Activated T-helper 1 cell treated with anti-CD3 and anti-CD28 coated beads, Interleukin-12 subunit alpha, Interleukin-12 subunit beta, Interleukin-2, Interleukin-4 antibody, amounts not matched to agents 30 ng/mL and 10 ng/mL and 1 ng/mL, durations not matched to agents 14 hours and 24 hours and 36 hours (primary cell): Measurements from ENCODE around the gene TIAM2. TPM values are rescaled to one million over a fixed set of nuclear protein-coding genes. Genes with fewer than 3 reads are reported as not detected.
A peak's percentile ranks its signal among the peaks of the same experiment; 100 is the strongest.
"Not testable (repeated sequence)": the region's sequence is repeated elsewhere in the genome, so short reads cannot be mapped to it uniquely, and the experiment has no call there.

Experiments used
- DNase-seq: peaks from one replicate; pipeline ENCODE4 v3.0.0; 2021; ENCODE audit warnings: low spot score
- H3K27ac Mint-ChIP-seq: one replicate; pipeline ENCODE4 v1.8.0; 2021; ENCODE audit warnings: mild to moderate bottlenecking, mixed read lengths
- H3K27me3 Mint-ChIP-seq: one replicate; pipeline ENCODE4 v1.8.0; 2022; ENCODE audit warnings: mild to moderate bottlenecking, moderate library complexity, mixed read lengths; ENCODE audit not compliant: insufficient read depth
- H3K36me3 Mint-ChIP-seq: one replicate; pipeline ENCODE4 v1.8.0; 2021; ENCODE audit warnings: low read depth, mixed read lengths
- H3K4me1 Mint-ChIP-seq: one replicate; pipeline ENCODE4 v1.8.0; 2021; ENCODE audit warnings: low read depth, mixed read lengths
- H3K4me3 Mint-ChIP-seq: one replicate; pipeline ENCODE4 v1.8.0; 2021; ENCODE audit warnings: mild to moderate bottlenecking, moderate library complexity, mixed read lengths
- H3K9me3 Mint-ChIP-seq: one replicate; pipeline ENCODE4 v1.8.0; 2021; ENCODE audit warnings: mixed read lengths
- intact Hi-C: fragments of 100-400 bp; cut with micrococcal nuclease; formaldehyde crosslinking; loops from one replicate; pipeline ENCODE4 v1.15.1; 2024
- total RNA-seq: library from RNA; stranded (reverse); gene quantifications from 2 replicates; pipeline ENCODE4 v1.2.3, GENCODE V29; 2022

TIAM2 gene
- total RNA-seq, 1 donor from 2014 or later, result 95.6 TPM

GRCh38 chr6:155185041-155185440 lies 189.9 kb downstream of the TIAM2 start:
- H3K27ac Mint-ChIP-seq, result peak overlapping the region; percentile 74
- H3K27me3 Mint-ChIP-seq, H3K9me3 Mint-ChIP-seq, DNase-seq, H3K4me3 Mint-ChIP-seq: not testable (repeated sequence)
- intact Hi-C loops, result loop anchor here (1.0 to 5.0 kb wide), 3 partner anchors 8 to 453 kb away; partner anchors contain the start of gene SCAF8
- H3K4me1 Mint-ChIP-seq, result peaks cover 55% of the 10 kb centered on the region
- peaks cover 43% of the 10 kb centered on the region for H3K36me3 Mint-ChIP-seq

GRCh38 chr6:155185544-155185943 lies 190.4 kb downstream of the TIAM2 start:
- H3K27me3 Mint-ChIP-seq, result no peaks in the 10 kb centered on the region
- H3K36me3 Mint-ChIP-seq, result peaks cover 47% of the 10 kb centered on the region
- no peaks in the 10 kb centered on the region for H3K9me3 Mint-ChIP-seq
- intact Hi-C loops, result loop anchor here (1.0 to 5.0 kb wide), 3 partner anchors 8 to 453 kb away; partner anchors contain the start of gene SCAF8
- no peak for DNase-seq
- peak overlapping the region; percentile 98 for H3K27ac Mint-ChIP-seq
- H3K4me3 Mint-ChIP-seq, result peak overlapping the region; percentile 72
- H3K4me1 Mint-ChIP-seq, result peaks cover 60% of the 10 kb centered on the region

DNA sequence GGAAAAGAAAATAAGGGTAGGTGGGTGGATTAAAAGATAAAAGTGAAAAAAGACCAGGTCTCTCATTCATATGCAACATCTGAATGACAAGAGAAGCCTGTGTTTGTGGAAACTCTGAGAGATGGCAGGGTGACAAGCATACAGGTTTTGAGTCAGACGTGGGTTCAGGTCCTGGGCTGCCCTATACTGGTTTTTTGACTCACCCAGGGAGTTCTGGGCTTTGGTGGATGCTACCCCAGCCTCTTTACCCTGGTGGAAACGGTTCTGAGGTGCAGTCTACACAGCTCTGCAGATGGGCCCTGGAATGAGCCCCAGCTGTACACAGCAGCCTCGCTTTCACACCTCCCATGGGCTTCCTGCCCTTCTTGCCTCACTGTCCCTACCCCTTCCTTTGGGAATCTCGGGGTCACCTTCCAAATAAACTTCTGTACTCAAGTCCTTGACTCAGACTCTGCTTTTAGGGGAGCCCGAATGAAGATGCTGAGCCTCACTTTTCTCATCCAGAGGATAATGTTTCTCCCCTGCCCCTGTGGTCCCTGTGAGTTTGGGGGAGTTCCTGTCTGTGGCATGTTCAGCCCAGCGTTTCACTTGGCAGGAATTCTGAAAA lies 191.0 kb downstream of the TIAM2 start:
- DNase-seq, result peak; percentile 40
- Mint-ChIP-seq H3K36me3 (peaks cover 49% of the 10 kb centered on the region), H3K4me1 (peaks cover 66% of the 10 kb centered on the region), H3K4me3 (peak overlapping the region; percentile 72), H3K27ac (peak overlapping the region; percentile 98), H3K27me3 (no peaks in the 10 kb centered on the region), H3K9me3 (no peaks in the 10 kb centered on the region)
- intact Hi-C loops, result loop anchor here (1.0 to 5.0 kb wide), 8 partner anchors 15 to 580 kb away; partner anchors contain the start of genes SCAF8 and TFB1M

DNA sequence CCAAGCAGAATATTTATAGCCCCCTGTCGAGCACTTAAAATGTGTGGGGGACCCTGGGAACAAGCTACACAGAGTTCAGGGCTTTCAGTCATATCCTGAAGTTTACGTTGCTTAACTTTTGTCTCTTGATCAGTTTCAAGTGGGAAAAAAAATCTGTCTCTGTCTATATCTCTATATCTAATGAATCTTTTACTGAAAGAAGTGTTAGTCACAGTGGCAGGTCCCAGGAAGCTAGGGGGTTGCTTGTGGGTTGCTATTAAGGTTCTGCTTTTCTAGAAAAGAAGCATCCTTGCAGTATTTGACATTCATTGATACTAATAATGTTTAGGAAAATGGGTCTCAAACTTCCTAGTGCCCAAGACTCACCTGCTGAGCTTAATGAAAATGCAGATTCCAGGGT lies 192.0 kb downstream of the TIAM2 start:
- Mint-ChIP-seq H3K9me3 (no peaks in the 10 kb centered on the region), H3K4me3 (peak overlapping the region; percentile 8), H3K27me3 (no peaks in the 10 kb centered on the region), H3K27ac (peak overlapping the region; percentile 83), H3K4me1 (peaks cover 57% of the 10 kb centered on the region), H3K36me3 (peaks cover 46% of the 10 kb centered on the region)
- intact Hi-C loops, result loop anchor here (2.0 to 5.0 kb wide), 2 partner anchors 62 to 455 kb away; partner anchors contain the start of gene SCAF8
- DNase-seq, result no peak

DNA sequence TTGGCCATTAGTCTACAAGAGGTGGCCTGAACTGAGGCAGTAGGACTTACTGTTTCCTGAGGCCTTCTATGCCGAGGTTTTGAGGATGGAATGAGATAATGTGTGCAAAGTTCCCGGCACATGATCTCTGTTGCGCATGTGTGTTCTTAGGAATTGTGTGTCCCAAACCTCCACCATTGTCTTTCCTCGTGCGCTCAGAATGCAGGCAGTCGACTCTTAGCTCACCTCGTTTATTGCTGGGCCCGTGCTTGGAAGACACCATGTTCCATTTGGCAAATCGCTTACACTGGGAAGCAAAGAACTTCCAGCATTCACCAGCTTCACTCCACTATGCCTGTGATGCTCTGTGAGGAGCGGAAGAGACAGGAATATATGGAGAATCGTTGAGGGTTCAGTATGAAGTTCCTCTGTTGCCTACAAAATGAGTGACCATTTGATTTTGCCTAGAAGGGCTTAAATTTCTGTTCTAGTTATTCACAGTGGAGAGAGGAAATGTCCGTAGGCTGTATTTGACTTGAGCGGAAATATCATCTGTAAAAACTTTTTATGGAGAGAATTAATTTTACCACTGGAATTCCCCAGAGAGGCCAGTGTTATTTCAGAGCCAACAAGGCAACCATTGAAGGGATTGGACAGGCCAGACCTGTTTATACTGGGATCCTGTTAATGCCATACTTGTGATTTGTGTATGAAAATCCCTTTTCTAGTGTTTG lies 193.0 kb downstream of the TIAM2 start:
- H3K27me3 Mint-ChIP-seq, result no peaks in the 10 kb centered on the region
- no peak for DNase-seq
- H3K4me1 Mint-ChIP-seq, result peaks cover 51% of the 10 kb centered on the region
- peaks cover 38% of the 10 kb centered on the region for H3K36me3 Mint-ChIP-seq
- intact Hi-C loops, result loop anchor here (2.0 to 5.0 kb wide), 2 partner anchors 61 to 456 kb away; partner anchors contain the start of gene SCAF8
- no peak overlapping the region for H3K4me3 Mint-ChIP-seq
- H3K9me3 Mint-ChIP-seq, result no peaks in the 10 kb centered on the region
- H3K27ac Mint-ChIP-seq, result peak overlapping the region; percentile 86

- Mint-ChIP-seq H3K27me3 (no peaks in the 10 kb centered on the region), H3K27ac (peak overlapping the region; percentile 86), H3K4me1 (peaks cover 51% of the 10 kb centered on the region), H3K4me3 (peak overlapping the region; percentile 52), H3K9me3 (no peaks in the 10 kb centered on the region), H3K36me3 (peaks cover 36% of the 10 kb centered on the region)
- DNase-seq, result no peak
- intact Hi-C loops, result loop anchor here (5.0 kb wide), 1 partner anchor 457 kb away; the partner anchor contains the start of gene SCAF8
Measured at GRCh38 chr6:155188707-155189496, 193.8 kb downstream of the TIAM2 start.

DNA sequence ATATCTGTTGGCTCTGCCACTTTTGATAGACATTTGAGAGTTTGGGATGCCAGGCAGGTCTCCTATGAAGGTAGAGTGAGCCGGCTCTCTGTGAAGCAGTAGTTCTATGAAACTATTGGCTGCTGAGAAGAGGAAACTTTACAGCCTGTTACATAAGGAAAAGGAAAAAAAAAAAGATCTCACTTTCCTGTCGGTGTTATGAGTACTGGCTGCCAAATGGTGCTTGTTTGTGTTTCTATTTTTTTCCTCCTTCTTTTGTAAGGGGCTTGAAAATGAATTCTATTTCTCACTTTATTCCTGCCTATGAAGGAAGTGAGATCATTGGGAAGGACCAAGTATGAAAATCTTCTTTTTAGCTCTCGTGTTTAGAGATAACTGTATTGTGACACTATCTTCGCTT lies 195.6 kb downstream of the TIAM2 start:
- peaks cover 40% of the 10 kb centered on the region for H3K36me3 Mint-ChIP-seq
- intact Hi-C loops, result no loop called here
- no peak overlapping the region for H3K4me3 Mint-ChIP-seq
- peaks cover 48% of the 10 kb centered on the region for H3K4me1 Mint-ChIP-seq
- no peaks in the 10 kb centered on the region for H3K27me3 Mint-ChIP-seq
- DNase-seq, result no peak
- peak overlapping the region; percentile 62 for H3K27ac Mint-ChIP-seq
- peaks cover 1% of the 10 kb centered on the region for H3K9me3 Mint-ChIP-seq

GRCh38 chr6:155193526-155193925 lies 198.4 kb downstream of the TIAM2 start:
- Mint-ChIP-seq H3K9me3 (peaks cover 24% of the 10 kb centered on the region), H3K27me3 (no peaks in the 10 kb centered on the region), H3K4me1 (peaks cover 27% of the 10 kb centered on the region), H3K27ac (no peak overlapping the region), H3K4me3 (no peak overlapping the region), H3K36me3 (peaks cover 50% of the 10 kb centered on the region)
- DNase-seq, result no peak
- intact Hi-C loops, result no loop called here

DNA sequence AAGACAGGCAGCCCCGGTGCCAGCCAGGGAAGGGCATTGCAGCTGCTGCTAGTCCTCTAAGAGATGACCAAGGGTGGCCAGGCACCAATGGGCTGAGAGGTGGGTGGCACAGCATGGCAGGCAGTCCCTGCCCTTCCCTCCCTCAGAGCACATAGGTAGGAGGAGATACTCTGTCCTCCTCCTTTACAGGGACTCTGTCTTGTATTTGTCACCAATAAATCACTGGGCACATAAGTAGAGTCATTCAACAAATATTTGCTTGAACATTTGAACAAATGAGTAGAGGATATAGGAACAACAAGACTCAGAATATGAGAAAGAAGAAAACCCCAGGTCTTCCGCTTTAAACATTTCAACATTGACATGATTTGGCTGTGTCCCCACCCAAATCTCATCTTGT lies 199.3 kb downstream of the TIAM2 start:
- no peak for DNase-seq
- Mint-ChIP-seq H3K9me3 (peaks cover 24% of the 10 kb centered on the region), H3K27me3 (no peaks in the 10 kb centered on the region), H3K36me3 (peaks cover 43% of the 10 kb centered on the region), H3K4me1 (peaks cover 18% of the 10 kb centered on the region), H3K27ac (no peak overlapping the region), H3K4me3 (no peak overlapping the region)
- intact Hi-C loops, result no loop called here

- Mint-ChIP-seq H3K27me3 (no peaks in the 10 kb centered on the region), H3K36me3 (peaks cover 35% of the 10 kb centered on the region), H3K4me3 (no peak overlapping the region), H3K4me1 (peaks cover 3% of the 10 kb centered on the region), H3K27ac (no peak overlapping the region), H3K9me3 (peaks cover 24% of the 10 kb centered on the region)
- no peak for DNase-seq
- intact Hi-C loops, result no loop called here
Measured at GRCh38 chr6:155195903-155196302, 200.8 kb downstream of the TIAM2 start.

- H3K36me3 Mint-ChIP-seq, result peaks cover 30% of the 10 kb centered on the region
- no peak overlapping the region for H3K4me3 Mint-ChIP-seq
- no peak overlapping the region for H3K27ac Mint-ChIP-seq
- intact Hi-C loops, result no loop called here
- no peaks in the 10 kb centered on the region for H3K4me1 Mint-ChIP-seq
- no peak for DNase-seq
- H3K9me3 Mint-ChIP-seq, result peaks cover 24% of the 10 kb centered on the region
- H3K27me3 Mint-ChIP-seq, result no peaks in the 10 kb centered on the region
Measured at GRCh38 chr6:155196911-155197310, 201.8 kb downstream of the TIAM2 start.

DNA sequence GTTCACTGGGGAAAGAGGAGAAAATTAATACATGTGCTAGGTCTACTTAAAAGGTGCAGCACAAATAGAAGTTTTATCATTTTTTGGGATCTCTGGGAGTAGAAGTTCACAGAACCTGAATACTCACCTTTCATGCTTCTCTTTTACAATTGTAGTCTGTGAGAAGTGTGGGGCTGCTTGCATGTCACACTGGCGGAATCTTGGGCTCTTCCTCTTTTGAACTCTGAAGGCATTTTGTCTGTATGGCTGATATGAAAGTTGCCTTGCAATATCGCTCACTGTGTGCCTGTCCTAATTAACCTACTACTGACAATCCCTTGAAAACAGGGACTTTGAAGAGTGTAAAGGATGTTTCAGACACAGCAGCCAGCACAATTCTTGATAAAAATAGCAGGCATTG lies 202.8 kb downstream of the TIAM2 start:
- H3K4me3 Mint-ChIP-seq, result no peak overlapping the region
- peaks cover 30% of the 10 kb centered on the region for H3K36me3 Mint-ChIP-seq
- H3K27ac Mint-ChIP-seq, result no peak overlapping the region
- no peaks in the 10 kb centered on the region for H3K27me3 Mint-ChIP-seq
- DNase-seq, result no peak
- H3K4me1 Mint-ChIP-seq, result no peaks in the 10 kb centered on the region
- H3K9me3 Mint-ChIP-seq, result peaks cover 24% of the 10 kb centered on the region
- intact Hi-C loops, result no loop called here
